H7 (cell line): ENCODE measurements around the gene TBL1Y. TPM values are rescaled to one million over a fixed set of nuclear protein-coding genes. Genes with fewer than 3 reads are reported as not detected.
"Not testable (repeated sequence)": the region's sequence is repeated elsewhere in the genome, so short reads cannot be mapped to it uniquely, and the experiment has no call there.

Source experiments
- DNase-seq: peaks from one replicate; pipeline ENCODE4 v3.0.0; 2012
- H3K27me3 ChIP-seq: 2 replicates; pipeline ENCODE4 v1.6.0; 2011; ENCODE audit warnings: mild to moderate bottlenecking, low read length; ENCODE audit not compliant: control insufficient read depth, insufficient read depth
- H3K36me3 ChIP-seq: replicated peaks from 2 replicates; pipeline ENCODE4 v1.5.1; 2011; ENCODE audit warnings: low read length; ENCODE audit not compliant: control insufficient read depth, insufficient read depth
- H3K4me3 ChIP-seq: 2 replicates; pipeline ENCODE4 v1.5.1; 2011; ENCODE audit warnings: low read depth, mild to moderate bottlenecking, control low read depth, low read length, moderate library complexity; ENCODE audit not compliant: insufficient read depth
- total RNA-seq: library from RNA; depleted of rRNA; stranded (reverse); fragments of >200 nt; shearing (Covaris generic); gene quantifications from 2 replicates; pipeline ENCODE4 v1.2.3, GENCODE V29; 2014; rRNA removed

Gene TBL1Y
- total RNA-seq: not detected in 2 replicates

DNA sequence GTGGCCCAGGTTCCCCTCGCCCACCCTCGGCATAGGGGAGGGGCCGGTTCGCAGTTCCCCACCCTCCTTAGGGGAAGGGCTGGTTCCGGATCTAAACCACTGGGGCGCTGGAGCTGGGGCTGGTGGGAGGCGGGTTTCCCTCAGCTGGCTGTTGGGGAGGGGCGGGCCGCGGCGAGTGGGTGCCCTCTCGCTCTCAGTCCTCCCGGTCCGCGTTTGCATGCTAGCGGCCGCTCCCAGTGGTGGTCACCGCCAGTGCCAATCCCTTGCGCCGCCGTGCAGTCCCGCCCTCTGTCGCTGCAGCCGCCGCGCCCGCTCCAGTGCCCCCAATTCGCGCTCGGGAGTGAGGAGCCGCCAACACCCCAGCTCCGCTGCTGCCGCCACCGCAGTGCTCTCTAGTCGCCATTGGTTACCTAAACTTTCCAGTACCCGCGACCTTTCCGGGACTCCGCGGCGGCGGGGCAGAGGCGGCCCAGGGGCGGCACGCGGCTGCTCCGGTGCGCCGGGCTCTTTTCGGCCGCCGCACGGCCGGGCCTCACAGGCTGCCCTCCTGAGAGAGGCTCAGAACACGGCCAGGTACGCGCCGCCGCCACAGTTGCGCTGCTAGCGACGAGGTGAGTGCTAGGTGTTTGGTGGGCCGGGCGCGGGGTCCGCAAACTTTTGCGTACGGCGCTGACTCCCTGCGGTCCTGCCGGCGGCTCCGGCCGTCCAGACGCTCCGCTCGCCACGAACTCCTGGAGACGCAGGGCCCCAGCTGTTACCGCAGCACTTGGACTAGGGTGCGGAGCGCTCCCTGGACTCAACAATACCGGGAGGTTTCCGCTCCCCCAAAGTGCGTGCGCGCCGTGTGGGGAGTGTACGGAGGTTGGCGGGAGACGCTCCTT, at the start of gene TBL1Y:
Gene TBL1Y (plus strand): TSS at position 326 of the 881 bp plus-strand sequence. CDS start 114,388 bp downstream, outside the sequence.
- DNase-seq: no peak
- no peaks in the 10 kb centered on the region for H3K27me3 ChIP-seq
- H3K4me3 ChIP-seq: no peak within 1 kb of the TSS
- H3K36me3 ChIP-seq: no peaks in the 10 kb centered on the region

DNA sequence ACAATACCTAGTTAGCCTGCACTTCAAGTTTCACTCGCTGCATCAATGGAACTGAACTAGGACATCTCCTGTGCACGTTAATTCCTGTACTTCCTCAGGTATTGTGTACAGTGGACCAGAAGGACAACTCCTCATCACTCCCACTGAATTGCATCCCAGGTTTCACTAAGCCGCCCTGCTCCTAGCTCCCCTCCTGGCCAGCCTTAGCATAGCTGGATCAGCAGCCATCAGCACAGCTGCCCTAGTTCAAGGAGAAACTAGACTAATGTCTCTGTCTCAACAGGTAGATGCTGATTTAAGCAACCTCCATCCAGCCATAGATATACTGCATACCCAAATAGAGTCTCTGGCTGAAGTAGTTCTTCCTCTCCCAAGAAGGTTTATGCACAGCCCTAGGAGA, 16.0 kb upstream of the TBL1Y start:
- H3K4me3 ChIP-seq: no peak overlapping the region
- no peaks in the 10 kb centered on the region for H3K27me3 ChIP-seq
- no peak for DNase-seq
- no peaks in the 10 kb centered on the region for H3K36me3 ChIP-seq

GRCh38 chrY:6895236-6895635, 15.3 kb upstream of the TBL1Y start:
- no peak overlapping the region for H3K4me3 ChIP-seq
- no peaks in the 10 kb centered on the region for H3K27me3 ChIP-seq
- H3K36me3 ChIP-seq: no peaks in the 10 kb centered on the region
- DNase-seq: no peak

- H3K27me3 ChIP-seq, DNase-seq, H3K36me3 ChIP-seq, H3K4me3 ChIP-seq: not testable (repeated sequence)
Measured at GRCh38 chrY:6902116-6902515, 8.4 kb upstream of the TBL1Y start.

GRCh38 chrY:6907591-6907990, 2.9 kb upstream of the TBL1Y start:
- H3K4me3 ChIP-seq: no peak overlapping the region
- H3K27me3 ChIP-seq: no peaks in the 10 kb centered on the region
- DNase-seq: no peak
- H3K36me3 ChIP-seq: no peaks in the 10 kb centered on the region

DNA sequence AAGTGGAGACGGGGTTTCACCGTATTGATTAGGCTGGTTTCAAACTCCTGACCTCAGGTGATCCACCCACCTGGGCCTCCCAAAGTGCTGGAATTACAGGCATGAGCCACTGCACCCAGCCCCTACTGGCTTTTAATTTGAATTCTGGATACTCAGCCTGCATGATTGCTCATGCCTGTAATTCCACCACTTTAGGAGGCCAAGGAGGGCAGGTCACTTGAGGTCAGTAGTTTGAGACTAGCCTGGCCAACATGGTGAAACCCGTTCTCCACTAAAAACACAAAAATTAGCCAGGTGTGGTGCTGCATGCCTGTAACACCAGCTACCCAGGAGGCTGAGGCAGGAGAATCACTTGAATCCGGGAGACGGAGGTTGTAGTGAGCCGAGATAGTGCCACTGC, 2.5 kb upstream of the TBL1Y start:
- H3K27me3 ChIP-seq, H3K36me3 ChIP-seq, H3K4me3 ChIP-seq, DNase-seq: not testable (repeated sequence)

DNA sequence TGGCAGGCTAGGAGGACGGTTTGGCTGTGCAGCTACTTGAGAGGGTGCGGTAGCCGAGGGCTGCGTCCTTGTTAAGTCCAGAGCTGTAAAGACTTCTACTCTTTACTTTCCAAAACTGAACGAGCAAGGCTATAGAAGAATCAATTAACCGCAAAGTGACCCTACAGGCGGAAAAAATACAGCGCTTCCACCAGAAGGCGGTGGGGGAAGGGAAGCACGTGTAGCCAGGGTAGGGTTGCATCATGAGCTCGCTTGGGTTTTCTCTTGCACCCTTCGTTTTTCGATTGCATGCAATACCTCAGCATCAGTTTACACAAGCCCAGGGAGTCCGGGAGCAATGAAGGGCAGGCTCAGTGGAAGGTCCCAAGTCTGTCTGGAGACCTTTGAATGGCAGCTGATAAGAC, 1.4 kb upstream of the TBL1Y start:
- no peak overlapping the region for H3K4me3 ChIP-seq
- no peaks in the 10 kb centered on the region for H3K36me3 ChIP-seq
- DNase-seq: no peak
- H3K27me3 ChIP-seq: no peaks in the 10 kb centered on the region

DNA sequence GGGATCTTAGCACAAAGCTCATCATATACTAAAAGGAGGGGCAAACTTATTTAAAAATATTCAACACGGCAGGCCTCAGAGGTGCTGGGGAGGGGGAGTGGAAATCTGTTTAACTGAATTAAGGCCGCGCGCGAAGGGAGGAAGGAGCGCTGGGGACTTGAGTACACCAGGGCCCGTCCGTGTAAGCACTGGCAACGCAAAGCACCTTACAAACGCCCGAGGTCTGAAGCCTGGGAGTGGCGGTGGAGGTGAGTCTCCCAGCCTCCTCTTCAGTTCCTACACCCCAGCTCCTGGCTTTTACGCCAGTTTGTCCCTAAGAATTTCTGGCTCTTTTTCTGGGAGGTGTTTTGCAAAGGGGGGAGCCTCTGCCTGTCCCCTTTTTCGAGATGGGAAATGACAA, 641 bp upstream of the TBL1Y start:
- DNase-seq: no peak
- no peaks in the 10 kb centered on the region for H3K36me3 ChIP-seq

GRCh38 chrY:6911253-6911881, 870 bp downstream of the TBL1Y start, which contains the start of gene AMELY:
TSS of gene AMELY (minus strand) at chrY:6911752. CDS start at chrY:6872608, 39,144 bp downstream.
- no peaks in the 10 kb centered on the region for H3K27me3 ChIP-seq
- no peaks in the 10 kb centered on the region for H3K36me3 ChIP-seq
- no peak within 1 kb of the TSS for H3K4me3 ChIP-seq
- no peak for DNase-seq

More for the DNA sequence above, 641 bp upstream of the TBL1Y start:
- Histone ChIP-seq H3K27me3 (no peaks in the 10 kb centered on the region), H3K4me3 (no peak overlapping the region)

DNA sequence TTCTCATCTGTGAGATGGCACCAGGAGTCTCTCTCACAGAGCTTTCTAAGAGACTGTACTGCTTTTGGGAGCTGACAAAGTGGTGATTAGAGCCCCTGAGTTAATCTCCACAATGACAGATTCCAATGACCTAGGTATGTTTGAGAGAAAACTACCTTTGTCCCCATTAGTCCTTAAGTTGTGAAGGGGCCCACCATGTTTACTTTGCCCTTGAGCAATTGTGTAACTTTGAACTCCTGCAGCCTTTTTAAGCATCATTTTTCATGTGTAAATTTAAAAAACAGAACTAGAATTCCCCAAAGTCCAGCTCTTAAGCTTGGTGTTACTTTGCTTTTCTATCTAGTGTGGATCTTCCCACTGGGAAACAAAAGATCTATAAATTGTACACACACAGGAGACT, 2.9 kb downstream of the TBL1Y start:
- DNase-seq: no peak
- Histone ChIP-seq H3K4me3 (no peak overlapping the region), H3K36me3 (no peaks in the 10 kb centered on the region), H3K27me3 (no peaks in the 10 kb centered on the region)

GRCh38 chrY:6921061-6921460, 10.6 kb downstream of the TBL1Y start:
- DNase-seq: no peak
- no peak overlapping the region for H3K4me3 ChIP-seq
- H3K27me3 ChIP-seq: no peaks in the 10 kb centered on the region
- H3K36me3 ChIP-seq: no peaks in the 10 kb centered on the region

DNA sequence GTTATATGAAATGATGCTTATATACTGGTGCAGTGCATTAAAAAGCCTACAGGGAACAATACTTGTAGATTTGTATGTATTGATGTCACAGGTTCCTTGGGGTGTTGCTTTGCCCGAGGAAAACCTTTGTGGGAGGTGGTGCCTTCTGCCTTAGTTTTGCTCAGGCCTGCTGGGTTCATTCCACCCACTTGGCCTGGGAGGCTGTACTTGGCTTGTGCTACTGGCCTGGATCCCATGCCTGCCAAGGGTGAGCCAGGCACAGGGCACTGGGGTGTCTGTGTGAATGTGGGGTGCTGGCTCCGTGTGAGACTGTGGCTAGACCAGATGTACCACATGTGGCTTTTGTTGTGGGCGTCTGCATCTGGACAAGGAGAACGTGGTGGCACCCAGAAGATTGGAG, 17.8 kb downstream of the TBL1Y start:
- H3K36me3 ChIP-seq: no peaks in the 10 kb centered on the region
- H3K4me3 ChIP-seq: no peak overlapping the region
- H3K27me3 ChIP-seq: no peaks in the 10 kb centered on the region
- no peak for DNase-seq

GRCh38 chrY:6929237-6929636, 18.7 kb downstream of the TBL1Y start:
- no peaks in the 10 kb centered on the region for H3K36me3 ChIP-seq
- DNase-seq: no peak
- no peak overlapping the region for H3K4me3 ChIP-seq
- H3K27me3 ChIP-seq: no peaks in the 10 kb centered on the region

DNA sequence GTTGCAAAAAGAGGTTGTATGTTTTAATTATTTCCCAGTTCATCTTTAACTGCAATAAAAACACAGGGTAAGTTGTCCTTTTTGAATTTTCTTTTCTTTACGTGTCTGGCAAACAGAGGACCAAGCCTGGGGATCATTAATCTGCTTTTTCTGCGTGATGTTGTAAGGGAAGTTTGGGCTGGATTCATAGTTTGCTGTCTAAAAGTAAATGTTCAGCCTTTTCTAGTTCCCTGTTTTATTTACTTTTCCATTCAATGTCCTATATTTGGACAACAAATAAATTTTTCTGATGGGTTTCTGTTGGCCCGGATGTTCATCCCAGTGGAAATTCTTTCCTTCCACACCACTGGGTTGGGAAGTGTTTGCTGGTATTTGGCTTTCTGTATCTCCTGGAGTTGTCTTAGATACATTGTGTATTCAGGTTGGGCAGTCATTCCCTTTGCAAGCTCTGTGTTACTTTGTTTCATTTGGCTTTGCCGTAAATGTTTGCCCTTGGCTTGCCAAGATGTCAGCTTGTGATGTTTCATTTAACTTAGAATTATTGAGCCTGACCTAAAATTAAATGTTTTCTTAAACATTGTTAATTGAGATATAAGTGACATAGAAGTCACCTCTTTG, 21.4 kb downstream of the TBL1Y start:
- Histone ChIP-seq H3K27me3 (no peaks in the 10 kb centered on the region), H3K4me3 (no peak overlapping the region), H3K36me3 (no peaks in the 10 kb centered on the region)
- no peak for DNase-seq

GRCh38 chrY:6935497-6935896, 25.0 kb downstream of the TBL1Y start:
- no peak for DNase-seq
- Histone ChIP-seq H3K4me3 (no peak overlapping the region), H3K27me3 (no peaks in the 10 kb centered on the region), H3K36me3 (no peaks in the 10 kb centered on the region)
